HG03139 (cell line): ENCODE measurements around the gene HS3ST3B1.

ENCODE experiments used
- ATAC-seq: cut with Tn5 transposase; IDR thresholded peaks from one replicate; pipeline ENCODE4 v1.9.1; 2021; ENCODE audit not compliant: unreplicated experiment

HS3ST3B1 gene

DNA sequence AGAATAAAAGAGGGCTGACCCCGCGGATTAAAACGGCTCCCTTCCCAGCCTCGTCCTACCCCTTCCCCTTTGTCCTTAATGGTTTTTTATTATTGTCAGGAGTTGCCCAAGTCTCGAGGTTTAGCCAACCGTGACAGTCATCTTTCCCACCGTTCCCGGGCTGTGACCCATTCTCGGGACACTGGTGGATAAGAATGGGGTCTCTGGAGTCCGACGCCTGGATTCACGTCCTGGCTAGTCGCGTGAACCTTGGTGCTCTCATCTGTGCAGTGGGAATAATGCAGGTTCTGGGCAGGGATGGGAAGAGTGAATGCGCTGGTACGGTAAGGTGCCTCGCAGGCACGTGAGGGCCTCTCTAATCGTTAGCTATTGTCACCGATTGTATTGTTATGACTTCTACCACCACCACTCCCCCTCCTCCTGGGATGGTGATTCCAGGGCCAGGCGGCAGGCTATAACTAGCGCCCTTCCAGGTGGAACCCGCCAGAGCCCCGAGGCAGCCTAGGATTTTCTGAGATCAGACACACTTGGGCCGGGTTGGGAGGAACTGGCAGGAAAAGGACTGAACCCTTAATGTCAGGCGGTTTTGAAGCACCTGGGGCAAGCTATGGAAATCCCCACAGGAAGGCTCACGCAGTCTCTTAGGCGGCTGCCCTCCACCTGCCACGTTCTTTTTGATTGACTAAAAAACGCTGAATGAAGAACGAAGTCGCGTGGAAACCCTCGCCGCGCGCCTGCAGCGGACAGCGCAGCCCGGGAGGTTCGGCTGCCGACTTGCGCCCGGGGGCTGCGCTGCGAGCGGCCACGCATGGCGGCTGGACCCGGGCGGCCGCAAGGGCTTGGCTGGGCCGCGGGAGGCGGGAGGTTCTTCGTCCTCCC is 2.7 kb downstream of the HS3ST3B1 start:
- no peak for ATAC-seq

DNA sequence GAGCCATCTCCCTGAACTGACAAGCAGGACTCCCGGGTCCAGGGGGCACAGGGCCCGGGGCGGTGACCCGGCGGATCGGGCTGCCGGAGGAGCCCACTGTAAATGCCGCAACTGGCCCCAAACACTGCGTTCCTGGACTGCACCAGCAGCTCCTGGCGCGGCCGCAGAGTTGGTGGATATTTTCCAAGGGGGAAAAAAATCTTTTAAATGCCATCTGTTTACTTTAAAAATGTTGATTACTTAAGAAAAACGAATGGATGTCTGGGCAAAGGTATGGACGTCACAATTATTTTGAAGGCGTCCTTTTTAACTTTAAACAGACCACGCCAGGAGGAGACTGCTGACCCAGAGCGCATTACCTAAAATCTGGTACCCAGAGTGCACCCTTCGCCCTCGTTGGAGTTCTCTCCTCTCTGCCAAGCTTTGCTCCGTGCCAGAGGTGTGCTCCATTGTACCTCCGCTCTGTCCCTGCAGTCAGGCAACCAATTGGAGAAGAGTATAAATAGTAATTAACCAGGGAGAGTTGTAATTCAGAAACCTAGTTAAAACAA is 3.4 kb downstream of the HS3ST3B1 start:
- no peak for ATAC-seq

DNA sequence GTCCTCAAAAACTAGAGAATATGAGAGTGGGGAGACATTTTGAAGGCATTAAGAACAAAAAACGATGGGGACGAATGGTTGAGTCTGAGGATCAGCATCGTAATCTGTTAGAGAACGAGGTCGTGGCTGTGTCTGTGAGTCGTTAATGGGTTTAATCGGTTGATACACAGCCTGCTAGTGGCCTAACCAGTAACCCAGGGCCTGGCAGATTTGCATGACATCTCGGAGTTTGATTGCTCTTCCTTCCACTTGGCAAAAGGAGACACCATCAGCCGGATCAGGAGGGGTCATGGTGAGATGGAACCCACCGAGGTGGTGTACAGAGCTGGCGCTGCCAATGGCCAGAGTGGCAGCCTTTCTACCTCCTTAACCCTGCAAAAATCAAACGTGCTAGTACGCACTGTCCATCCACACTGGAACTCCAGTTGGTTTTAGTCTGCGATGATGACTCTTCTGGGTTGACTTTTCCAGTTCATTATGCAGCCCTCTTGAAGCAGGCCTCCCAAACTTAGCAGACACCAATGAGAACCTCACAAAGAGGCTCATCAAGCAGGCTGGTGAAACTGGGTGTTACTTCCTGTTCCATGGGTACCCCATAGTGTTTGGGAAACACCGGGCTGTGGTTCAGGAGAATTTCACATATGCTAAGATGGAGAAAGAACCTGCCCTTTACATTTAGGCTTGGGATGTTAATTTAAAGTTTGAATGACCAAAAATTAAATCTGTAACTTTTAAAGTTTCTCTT is 4.1 kb downstream of the HS3ST3B1 start:
- no peak for ATAC-seq

- no peak for ATAC-seq
Observed at GRCh38 chr17:14305785-14306496, 5.1 kb downstream of the HS3ST3B1 start.

DNA sequence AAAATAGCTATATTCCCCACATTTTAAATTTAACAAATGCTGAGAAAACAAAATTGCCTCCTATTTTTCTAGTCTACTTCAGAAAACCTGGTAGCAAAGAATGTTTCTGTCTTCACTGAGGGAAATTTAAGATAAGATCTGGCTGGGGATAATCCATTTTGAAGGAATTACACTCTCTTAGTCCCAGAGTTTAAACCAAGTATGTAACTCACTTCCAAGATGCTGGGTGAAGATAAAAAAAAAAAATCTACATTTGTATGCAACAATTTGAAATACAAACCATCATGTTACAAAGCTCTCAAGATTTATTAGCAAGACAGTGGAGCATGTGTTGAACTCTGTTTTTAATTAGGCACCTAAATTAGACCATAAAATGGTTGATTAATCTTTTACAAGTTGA is 5.7 kb downstream of the HS3ST3B1 start:
- no peak for ATAC-seq

DNA sequence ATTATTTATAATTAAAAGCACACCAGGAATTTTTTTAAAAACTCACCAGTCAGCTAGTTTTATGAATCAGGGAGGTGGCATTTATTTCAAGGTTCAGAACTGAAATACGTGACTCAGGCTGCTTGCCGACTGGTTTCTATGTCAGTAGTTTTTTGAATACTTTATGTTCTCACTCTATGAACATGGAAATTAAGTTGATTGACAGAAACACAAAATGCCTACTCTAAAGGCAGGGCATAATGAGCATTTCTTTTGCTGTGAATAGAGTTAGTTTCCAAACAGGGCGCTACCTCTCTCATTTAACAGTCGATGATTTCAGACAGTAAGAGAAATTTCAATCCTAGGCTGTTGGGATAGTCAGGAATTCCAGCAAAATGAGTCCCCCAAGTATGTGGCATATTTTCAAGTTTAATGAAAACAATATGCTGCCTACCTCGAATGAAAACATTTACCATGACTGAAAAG is 6.7 kb downstream of the HS3ST3B1 start:
- ATAC-seq: no peak

DNA sequence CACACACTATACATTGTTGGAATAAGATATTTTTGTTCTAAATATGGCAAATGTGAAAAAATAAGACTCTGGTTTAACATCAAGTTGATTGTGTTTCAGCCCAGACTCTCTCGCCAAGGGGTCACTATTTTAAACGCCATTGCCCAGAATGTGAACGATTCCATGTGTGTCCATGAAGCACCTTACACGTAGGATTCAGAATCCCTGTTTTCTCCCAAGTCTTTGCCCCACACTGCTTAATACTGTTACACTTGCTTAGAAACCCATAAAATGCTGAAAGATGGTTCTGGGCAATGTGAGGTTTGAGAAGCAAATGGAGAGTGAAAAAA is 7.7 kb downstream of the HS3ST3B1 start:
- ATAC-seq: no peak

- peak; percentile 97 for ATAC-seq
Observed at GRCh38 chr17:14308965-14309879, 8.3 kb downstream of the HS3ST3B1 start.

- no peak for ATAC-seq
Observed at GRCh38 chr17:14310101-14310500, 9.2 kb downstream of the HS3ST3B1 start.

DNA sequence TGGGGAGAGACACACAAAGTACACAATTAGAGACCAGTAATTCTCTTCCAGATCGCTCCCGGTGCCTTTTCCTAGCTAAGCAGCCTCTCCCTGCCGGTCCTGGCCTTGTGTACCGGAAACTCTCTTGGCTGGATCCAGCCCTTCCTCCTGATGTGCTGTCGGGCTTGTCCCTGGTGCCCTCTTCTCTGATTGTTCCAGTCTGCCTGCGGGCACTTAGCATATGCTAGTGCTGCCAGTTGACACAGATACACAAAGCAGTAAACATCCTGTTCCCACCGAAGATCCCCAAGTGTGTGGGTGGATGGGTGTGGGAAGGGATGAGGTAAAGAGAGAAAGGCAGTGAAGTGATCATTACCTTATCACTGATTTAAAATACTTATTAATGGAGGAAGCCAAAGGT is 9.7 kb downstream of the HS3ST3B1 start:
- no peak for ATAC-seq

DNA sequence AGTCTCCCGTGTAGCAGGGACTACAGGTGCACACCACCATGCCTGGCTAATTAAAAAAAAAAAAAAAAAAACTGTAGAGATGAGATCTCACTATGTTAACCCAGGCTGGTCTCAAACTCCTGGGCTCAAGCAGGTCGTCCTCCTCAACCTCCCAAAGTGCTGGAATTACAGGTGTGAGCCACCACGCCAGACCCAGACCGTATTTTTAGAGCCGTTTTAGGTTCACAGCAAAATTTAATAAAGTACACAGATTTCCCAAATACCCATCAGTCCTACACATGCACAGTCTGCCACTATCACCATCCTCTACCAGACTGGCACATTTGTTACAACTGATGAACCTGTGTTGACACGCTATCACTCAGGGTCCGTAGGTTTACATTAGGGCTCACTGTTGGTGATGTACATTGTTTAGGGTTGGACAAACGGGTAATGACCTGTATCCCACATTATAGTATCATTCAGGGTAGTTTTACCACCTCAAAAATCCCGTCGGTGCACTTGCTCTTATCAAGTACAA is 10.4 kb downstream of the HS3ST3B1 start:
- ATAC-seq: no peak

- no peak for ATAC-seq
Observed at GRCh38 chr17:14311981-14312380, 11.1 kb downstream of the HS3ST3B1 start.

DNA sequence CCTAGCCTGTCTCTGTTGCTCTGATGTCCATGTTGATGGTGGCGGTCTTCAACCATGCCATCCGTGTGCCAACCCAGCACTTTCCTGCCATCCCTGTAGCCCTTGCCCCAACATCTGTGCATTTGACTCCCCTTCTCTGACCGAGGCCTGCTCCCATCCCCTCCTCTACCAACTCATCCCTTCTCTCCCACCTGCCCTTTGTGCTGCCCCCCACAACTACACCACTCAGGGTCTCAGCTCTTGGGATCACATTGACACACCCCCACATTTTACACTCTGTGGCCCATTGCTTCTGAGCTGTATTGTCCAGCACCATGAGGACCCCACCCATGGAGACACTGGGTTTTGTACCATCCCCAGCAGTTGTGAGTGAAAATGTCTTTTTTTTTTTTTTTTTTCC is 11.6 kb downstream of the HS3ST3B1 start:
- no peak for ATAC-seq

DNA sequence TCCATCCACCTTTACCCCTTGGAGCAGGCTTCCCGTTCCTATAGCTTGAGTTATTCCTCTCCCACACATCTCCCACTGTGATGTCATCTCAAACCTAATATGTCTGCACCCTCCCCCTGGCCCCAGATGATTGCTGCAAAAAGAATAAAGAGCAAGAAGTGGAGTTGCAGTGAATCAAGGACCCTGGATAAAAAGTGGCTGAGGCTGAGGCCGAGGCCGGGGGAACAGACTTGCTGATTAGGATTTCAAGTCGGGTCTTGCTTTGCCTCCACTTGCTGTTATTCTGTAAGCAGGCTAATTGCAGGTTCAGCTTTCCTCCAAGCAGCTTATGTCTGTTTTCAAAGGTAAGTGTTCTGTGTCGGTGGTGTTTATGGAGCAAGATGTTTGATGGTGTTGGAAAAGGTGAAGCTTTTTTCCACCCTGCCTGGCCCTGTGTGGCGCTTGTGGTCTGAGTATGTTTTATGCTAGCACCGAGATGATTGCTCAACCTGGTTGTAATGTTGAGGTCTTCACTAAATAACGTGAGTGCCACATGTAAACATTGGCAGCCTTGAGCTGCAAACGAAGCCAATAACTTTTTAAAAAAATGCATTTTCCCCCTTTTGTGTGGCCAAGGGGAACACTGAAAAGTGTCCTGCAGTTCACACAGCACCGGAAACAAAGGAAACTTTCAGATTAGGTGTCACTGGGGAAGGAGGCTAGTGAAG is 15.4 kb downstream of the HS3ST3B1 start:
- no peak for ATAC-seq

- ATAC-seq: no peak
Observed at GRCh38 chr17:14317383-14317782, 16.5 kb downstream of the HS3ST3B1 start.

GRCh38 chr17:14318109-14318917 is 17.4 kb downstream of the HS3ST3B1 start:
- ATAC-seq: no peak

DNA sequence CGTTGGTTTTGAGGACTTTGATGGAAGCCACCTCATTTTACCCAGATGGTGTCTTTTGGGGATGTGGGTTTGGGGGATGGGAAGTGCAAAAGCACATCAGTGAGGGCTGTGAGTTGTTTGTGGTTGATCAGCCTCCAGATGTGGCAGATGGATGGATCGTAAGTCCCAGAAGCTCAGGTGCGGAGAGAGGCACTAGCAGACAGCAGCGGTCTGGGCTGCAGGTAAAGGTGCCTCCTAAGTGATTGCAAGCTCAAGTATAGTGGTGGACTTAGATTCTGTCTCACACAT is 18.0 kb downstream of the HS3ST3B1 start:
- ATAC-seq: no peak

DNA sequence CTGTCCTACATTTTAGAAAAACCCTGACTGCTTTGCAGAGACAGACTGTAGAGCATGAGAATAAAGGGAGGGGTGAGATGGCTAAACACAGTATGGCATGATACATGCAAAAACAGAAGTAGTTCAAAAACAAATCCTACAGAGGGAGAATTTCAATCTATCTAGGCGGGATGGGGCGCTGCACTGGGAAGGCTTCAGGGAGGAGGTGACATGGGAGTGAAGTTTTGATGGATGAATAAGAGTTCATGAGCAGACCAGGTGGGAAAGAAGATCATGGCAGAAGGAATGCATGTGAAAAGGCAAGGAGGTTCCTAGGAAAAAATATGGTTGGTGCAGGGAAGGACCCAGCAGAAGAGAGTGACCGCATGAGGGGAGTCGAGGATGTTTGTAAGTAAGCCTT is 19.2 kb downstream of the HS3ST3B1 start:
- ATAC-seq: no peak
